EL (cell line): Measurements from ENCODE around the gene PHKB.

ENCODE experiments used
- DNase-seq: peaks from one replicate; pipeline ENCODE4 v3.0.0-alpha.2; 2016

PHKB gene

GRCh38 chr16:47734987-47735594 lies 274.0 kb downstream of the PHKB start:
- DNase-seq: no peak

- DNase-seq: no peak
Measured at GRCh38 chr16:47750371-47750770, 289.2 kb downstream of the PHKB start.
